GM10248 (cell line): ENCODE measurements around the gene EXOSC9.

Experiments
- CTCF ChIA-PET: fragments of 300-600 bp; sonication (Branson Sonifier 250); formaldehyde crosslinking; extraction: SDS; loops from one replicate; lab custom pipeline; 2021; ENCODE audit warnings: antibody characterized with exemption; lab: Yijun Ruan, JAX
- POLR2A ChIA-PET: fragments of 350-650 bp; sonication (Branson Sonifier 250); formaldehyde crosslinking; extraction: SDS; loops from one replicate; lab custom pipeline; 2020; ENCODE audit warnings: antibody characterized with exemption; lab: Yijun Ruan, JAX
- DNase-seq: peaks from one replicate; pipeline ENCODE4 v3.0.0; 2012; ENCODE audit errors: extremely low spot score
- TF ChIP-seq, protein P1 (sequence below): IDR thresholded peaks from 2 replicates; pipeline ENCODE4 v1.5.1; 2012; ENCODE audit warnings: mild to moderate bottlenecking, low read depth; ENCODE audit errors: extremely low read depth, missing control alignments, control extremely low read depth

EXOSC9 gene

DNA sequence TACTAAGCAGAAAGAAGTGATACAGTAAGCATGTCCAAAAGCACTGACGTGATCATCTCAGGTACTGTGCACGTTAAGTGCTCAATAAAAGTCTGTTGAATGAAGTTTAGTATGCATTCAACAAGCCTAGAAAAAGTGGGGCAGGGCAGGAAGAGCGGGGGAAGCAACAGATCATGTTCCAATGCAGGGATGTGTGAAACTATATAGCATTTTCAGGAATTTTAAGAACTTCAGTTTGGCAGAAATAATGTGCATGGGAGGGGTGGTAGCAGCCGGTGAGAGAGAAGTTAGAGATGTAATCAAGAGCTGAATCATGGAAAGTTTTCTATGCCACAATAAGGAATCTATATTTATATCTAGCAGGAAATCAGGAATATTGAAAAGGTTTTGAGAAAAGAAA lies 41.7 kb downstream of the EXOSC9 start:
- ChIA-PET POLR2A (no interaction called here), CTCF (no interaction called here)
- no peak for DNase-seq
- TF ChIP-seq, protein P1, sequence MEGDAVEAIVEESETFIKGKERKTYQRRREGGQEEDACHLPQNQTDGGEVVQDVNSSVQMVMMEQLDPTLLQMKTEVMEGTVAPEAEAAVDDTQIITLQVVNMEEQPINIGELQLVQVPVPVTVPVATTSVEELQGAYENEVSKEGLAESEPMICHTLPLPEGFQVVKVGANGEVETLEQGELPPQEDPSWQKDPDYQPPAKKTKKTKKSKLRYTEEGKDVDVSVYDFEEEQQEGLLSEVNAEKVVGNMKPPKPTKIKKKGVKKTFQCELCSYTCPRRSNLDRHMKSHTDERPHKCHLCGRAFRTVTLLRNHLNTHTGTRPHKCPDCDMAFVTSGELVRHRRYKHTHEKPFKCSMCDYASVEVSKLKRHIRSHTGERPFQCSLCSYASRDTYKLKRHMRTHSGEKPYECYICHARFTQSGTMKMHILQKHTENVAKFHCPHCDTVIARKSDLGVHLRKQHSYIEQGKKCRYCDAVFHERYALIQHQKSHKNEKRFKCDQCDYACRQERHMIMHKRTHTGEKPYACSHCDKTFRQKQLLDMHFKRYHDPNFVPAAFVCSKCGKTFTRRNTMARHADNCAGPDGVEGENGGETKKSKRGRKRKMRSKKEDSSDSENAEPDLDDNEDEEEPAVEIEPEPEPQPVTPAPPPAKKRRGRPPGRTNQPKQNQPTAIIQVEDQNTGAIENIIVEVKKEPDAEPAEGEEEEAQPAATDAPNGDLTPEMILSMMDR: no peak

DNA sequence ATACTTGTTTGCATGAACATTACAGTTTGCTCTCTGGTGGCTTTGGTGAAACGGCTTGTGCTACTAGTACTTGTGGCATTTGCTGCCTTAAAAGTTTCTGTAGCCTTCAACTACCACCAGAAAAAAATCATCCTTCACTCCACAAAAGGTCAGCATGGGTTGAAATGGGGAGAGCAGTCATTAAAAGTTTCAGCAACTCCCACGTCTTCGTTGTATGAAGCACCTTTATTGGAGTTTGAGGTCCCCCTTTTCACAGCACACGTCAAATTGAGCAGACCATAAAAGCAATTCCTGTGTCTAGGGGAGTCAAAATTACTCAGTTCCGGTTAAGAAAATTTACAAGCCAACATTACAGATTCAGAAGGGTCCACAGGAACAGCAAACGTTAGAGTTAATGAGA lies 45.5 kb downstream of the EXOSC9 start:
- DNase-seq: no peak
- ChIA-PET POLR2A (no interaction called here), CTCF (no interaction called here)
- TF ChIP-seq, protein P1: no peak

DNA sequence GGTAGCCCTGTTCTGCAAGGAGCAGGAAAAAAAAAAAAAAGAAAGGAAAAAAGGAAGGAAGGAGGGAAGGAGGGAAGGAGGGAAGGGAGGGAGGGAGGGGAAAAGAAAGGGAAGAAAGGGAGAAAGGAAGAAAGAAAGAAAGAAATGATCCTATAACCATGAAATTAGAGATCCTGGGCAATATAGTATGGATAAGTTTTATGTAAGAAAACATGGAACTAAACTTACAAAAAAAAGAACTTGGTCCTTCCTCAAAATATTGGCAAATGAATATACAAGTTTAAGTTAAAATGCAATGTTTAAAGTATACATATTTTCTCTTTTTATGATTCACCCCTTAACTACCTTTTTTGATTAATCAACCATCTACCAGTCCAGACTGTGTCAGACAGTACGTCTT lies 50.2 kb downstream of the EXOSC9 start:
- ChIA-PET CTCF (no interaction called here), POLR2A (no interaction called here)
- TF ChIP-seq, protein P1: no peak
- no peak for DNase-seq

- TF ChIP-seq, protein P1: no peak
- ChIA-PET POLR2A (no interaction called here), CTCF (interaction anchor here (1.7 kb wide), 1 partner anchor 10 kb away, joined by 6 read pairs; the partner anchor contains the start of gene BBS7)
- no peak for DNase-seq
Observed at GRCh38 chr4:121860121-121860520, 59.0 kb downstream of the EXOSC9 start.

DNA sequence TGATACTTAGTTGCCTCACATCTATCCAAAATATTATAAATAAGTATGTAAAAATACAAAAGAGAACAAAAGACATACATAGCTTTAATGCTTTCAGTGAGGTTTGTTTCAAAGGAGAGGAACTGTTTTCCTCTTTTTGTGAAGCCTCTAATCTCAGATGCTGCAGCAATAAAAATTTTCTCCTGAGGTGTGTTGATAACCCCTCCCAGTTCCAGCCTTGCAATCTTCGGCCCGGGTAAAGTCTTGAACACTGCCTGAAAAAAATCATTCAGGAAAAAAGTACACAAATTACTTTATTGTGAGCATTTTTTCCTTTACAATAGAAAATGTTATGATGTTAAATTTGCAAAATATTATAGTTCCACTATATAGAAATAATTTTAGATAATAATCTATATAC lies 60.3 kb downstream of the EXOSC9 start:
- no peak for DNase-seq
- TF ChIP-seq, protein P1: no peak
- POLR2A ChIA-PET: no interaction called here
- CTCF ChIA-PET: no interaction called here

DNA sequence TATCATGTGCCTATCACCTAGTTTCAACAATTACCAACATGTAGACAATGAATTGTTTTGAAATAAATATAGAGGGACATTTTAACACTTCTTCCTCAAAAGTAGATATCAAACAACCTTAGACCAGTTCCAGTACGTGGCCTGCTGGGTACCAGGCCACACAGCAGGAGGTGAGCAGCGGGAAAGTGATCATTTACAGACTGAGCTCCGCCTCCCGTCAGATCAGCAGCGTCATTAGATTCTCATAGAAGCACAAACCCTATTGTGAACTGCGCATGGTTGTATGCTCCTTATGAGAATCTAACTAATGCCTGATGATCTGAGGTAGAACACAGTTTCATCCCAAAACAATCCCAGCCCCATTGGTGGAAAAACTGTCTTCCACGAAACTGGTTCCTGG lies 62.7 kb downstream of the EXOSC9 start:
- TF ChIP-seq, protein P1: no peak
- ChIA-PET POLR2A (no interaction called here), CTCF (no interaction called here)
- no peak for DNase-seq
